BLaER1 treated with 17β-estradiol and CSF1 and Interleukin-3, amounts not matched to agents 10 nM and 100 nM (cell line): ENCODE data around the gene SLC45A1.
A peak's percentile ranks its signal among the peaks of the same experiment; 100 is the strongest.

Experiments used
- H3K27ac ChIP-seq, 11 experiments: shearing (Covaris generic); formaldehyde crosslinking; 2 replicates each; pipeline ENCODE4 v1.8.1; 2022
- H3K27me3 ChIP-seq, 11 experiments: shearing (Covaris generic); formaldehyde crosslinking; 2 replicates each; pipeline ENCODE4 v1.8.1; 2022
- H3K36me3 ChIP-seq, 11 experiments: shearing (Covaris generic); formaldehyde crosslinking; 2 replicates each; pipeline ENCODE4 v1.8.1; 2022
- H3K4me1 ChIP-seq, 10 experiments: shearing (Covaris generic); formaldehyde crosslinking; 2 replicates each; pipeline ENCODE4 v1.8.1; 2022
- H3K4me2 ChIP-seq, 11 experiments: shearing (Covaris generic); formaldehyde crosslinking; 2 replicates each; pipeline ENCODE4 v1.8.1; 2022
- H3K4me3 ChIP-seq, 10 experiments: shearing (Covaris generic); formaldehyde crosslinking; 2 replicates each; pipeline ENCODE4 v1.8.1; 2022
- H3K9ac ChIP-seq, 11 experiments: shearing (Covaris generic); formaldehyde crosslinking; 2 replicates each; pipeline ENCODE4 v1.8.1; 2022
- H3K9me3 ChIP-seq, 11 experiments: shearing (Covaris generic); formaldehyde crosslinking; replicated peaks in 1 of 11; 2 replicates each; pipeline ENCODE4 v1.8.1; 2022
- H4K20me1 ChIP-seq, 11 experiments: shearing (Covaris generic); formaldehyde crosslinking; 2 replicates each; pipeline ENCODE4 v1.8.1; 2022
- Cebpa-rat ChIP-seq, 11 experiments: shearing (Covaris generic); IDR thresholded peaks; 2 replicates each; pipeline ENCODE4 v1.8.1; 2022

Gene SLC45A1

DNA sequence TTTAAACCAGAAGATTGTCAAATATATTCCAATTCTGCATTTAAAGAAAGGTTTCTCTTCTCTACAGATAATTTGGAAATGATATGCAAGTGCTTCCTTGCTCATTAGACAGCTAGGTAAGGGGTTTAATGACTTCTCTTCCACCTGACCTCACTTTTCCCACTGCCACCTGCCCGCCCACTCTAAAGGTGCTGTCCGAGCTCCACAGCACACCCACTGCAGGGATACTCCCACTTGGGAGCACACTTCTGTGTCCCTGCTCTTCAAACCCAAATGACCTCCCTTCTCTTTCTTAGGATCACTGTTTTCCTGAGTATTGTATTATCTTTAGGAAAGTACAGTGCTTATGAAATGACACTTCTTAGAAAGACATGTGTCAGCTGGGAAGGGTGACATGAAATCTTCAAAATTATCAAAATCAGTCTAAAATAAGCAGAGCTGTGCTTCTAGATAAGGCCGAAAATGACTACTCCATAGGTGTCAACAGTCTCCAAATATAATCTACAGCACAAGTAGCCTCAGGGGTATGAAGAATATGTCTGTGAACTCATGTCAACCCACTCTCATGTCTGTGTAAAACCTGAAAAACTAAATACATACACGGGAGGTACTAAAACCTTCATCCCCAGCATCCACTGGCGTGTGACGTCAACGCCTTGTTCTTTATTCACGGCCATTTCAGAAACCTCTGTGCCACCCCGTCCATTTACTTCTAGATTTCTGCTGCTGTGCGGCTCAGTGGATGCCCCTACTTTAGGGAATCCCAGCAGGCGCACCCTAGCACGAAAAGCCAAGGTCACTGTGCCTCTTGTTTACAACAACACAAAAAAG lies 71.0 kb downstream of the SLC45A1 start:
- Histone ChIP-seq H3K4me1 (peaks cover 33 to 86% (median 73%) of the 10 kb centered on the region in 10 experiments), H3K9ac (no peak overlapping the region), H3K27ac (peak overlapping the region in 5 of 11 experiments; percentile 12 to 55 (median 17); a peak in 4 of 22 replicates), H3K4me3 (no peak overlapping the region), H3K36me3 (peaks cover 36 to 70% (median 54%) of the 10 kb centered on the region in 11 experiments), H4K20me1 (peaks cover 74 to 98% (median 95%) of the 10 kb centered on the region in 11 experiments), H3K9me3 (peaks cover 0 to 15% (median 8%) of the 10 kb centered on the region in 11 experiments; a peak in 7 of 22 replicates), H3K27me3 (no peaks in the 10 kb centered on the region), H3K4me2 (peak overlapping the region in 9 of 11 experiments; percentile 13 to 70 (median 45); a peak in 10 of 22 replicates)
- TF ChIP-seq Cebpa-rat (IDR thresholded peaks at IDR 0.05): no peak

DNA sequence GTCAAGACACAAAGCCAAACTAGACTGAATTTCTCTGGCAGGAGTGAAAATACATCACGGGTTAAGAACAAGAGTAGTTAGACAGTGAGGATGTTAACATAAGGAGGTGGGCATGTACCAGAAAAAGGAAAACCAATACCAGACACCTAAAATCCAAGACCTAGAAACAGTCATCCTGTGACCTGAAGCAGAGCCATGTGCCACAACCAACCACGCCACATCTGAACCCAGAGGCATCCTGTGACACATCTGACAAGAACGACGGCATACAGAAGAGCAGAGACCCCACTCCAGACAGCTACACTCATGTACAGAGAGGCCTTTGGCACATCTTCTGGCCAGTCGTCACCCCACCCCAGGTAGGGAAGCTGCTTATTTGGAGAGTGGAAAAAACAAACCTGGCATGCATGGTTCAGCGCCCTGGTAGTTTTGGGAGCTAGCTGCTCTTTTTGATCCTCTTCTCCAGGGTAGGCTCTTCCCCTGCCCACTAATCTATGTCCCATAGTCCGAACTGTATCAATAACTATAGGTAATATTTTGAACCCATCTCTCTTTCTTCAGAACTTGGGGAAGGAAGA lies 72.1 kb downstream of the SLC45A1 start:
- Histone ChIP-seq H3K4me1 (peaks cover 33 to 86% (median 73%) of the 10 kb centered on the region in 10 experiments), H4K20me1 (peaks cover 71 to 98% (median 95%) of the 10 kb centered on the region in 11 experiments), H3K27me3 (no peaks in the 10 kb centered on the region), H3K27ac (no peak overlapping the region; a peak in 1 of 22 replicates), H3K4me2 (peak overlapping the region in 1 of 11 experiments; percentile 21; a peak in 1 of 22 replicates), H3K36me3 (peaks cover 29 to 66% (median 48%) of the 10 kb centered on the region in 11 experiments), H3K9me3 (peaks cover 0 to 15% (median 8%) of the 10 kb centered on the region in 11 experiments; a peak in 7 of 22 replicates), H3K4me3 (no peak overlapping the region), H3K9ac (no peak overlapping the region)
- no peak for TF ChIP-seq Cebpa-rat (IDR thresholded peaks at IDR 0.05)

DNA sequence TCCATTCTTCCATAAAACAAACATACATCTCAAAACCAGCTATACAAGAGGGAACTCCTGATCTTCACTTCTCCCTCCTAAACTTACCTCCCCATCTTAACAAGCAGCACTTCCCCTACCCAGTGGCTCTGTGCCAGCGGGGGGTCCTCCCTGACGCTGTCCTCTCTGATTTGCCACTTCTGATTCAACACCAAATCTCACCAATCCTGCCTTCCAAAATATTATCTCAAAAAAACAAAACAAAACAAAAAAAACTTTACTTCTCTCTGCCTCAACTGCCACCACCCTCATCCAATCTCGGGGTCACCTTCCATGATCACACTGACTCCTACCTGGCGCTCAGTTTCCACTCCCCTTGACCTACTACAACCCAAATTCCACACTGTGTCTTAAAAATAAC lies 72.8 kb downstream of the SLC45A1 start:
- Histone ChIP-seq H3K27me3 (no peaks in the 10 kb centered on the region), H3K4me2 (peak overlapping the region in 5 of 11 experiments; percentile 12 to 32 (median 21); a peak in 3 of 22 replicates), H3K36me3 (peaks cover 28 to 62% (median 45%) of the 10 kb centered on the region in 11 experiments), H3K27ac (no peak overlapping the region), H3K4me1 (peaks cover 34 to 87% (median 74%) of the 10 kb centered on the region in 10 experiments), H3K9ac (no peak overlapping the region), H3K4me3 (no peak overlapping the region), H4K20me1 (peaks cover 70 to 98% (median 95%) of the 10 kb centered on the region in 11 experiments), H3K9me3 (peaks cover 0 to 15% (median 8%) of the 10 kb centered on the region in 11 experiments; a peak in 7 of 22 replicates)
- TF ChIP-seq Cebpa-rat (IDR thresholded peaks at IDR 0.05): no peak

DNA sequence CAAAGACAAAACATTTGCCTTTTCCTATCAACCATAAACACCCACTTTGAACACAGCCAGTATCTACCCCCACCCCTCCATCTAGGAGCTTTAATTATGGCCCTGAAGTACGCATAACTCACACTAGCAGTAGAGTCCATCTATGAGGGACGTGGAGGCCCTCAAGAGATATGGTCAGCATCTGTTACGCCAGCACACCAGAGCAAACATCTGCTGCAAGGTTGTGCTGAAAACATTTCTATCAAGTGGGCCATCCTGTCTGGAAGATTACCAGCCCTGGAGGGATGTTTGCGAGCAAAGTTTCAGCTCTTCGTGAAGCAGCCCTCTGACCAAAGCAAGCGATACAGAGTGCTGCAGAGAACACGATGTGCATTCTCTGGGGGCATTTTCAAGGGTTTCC lies 74.6 kb downstream of the SLC45A1 start:
- no peak overlapping the region for H3K4me3 ChIP-seq
- peaks cover 0 to 15% (median 8%) of the 10 kb centered on the region in 11 experiments; a peak in 7 of 22 replicates for H3K9me3 ChIP-seq
- peaks cover 28 to 62% (median 45%) of the 10 kb centered on the region in 11 experiments for H3K36me3 ChIP-seq
- no peak overlapping the region for H3K4me2 ChIP-seq
- no peak overlapping the region for H3K27ac ChIP-seq
- H3K9ac ChIP-seq: no peak overlapping the region
- no peaks in the 10 kb centered on the region for H3K27me3 ChIP-seq
- peaks cover 52 to 90% (median 78%) of the 10 kb centered on the region in 10 experiments for H3K4me1 ChIP-seq
- TF ChIP-seq Cebpa-rat (IDR thresholded peaks at IDR 0.05): no peak
- H4K20me1 ChIP-seq: peaks cover 75 to 100% (median 99%) of the 10 kb centered on the region in 11 experiments
